WTC11 (cell line): ENCODE results near the gene INPP5A. TPM values are rescaled to one million over a fixed set of nuclear protein-coding genes. Genes with fewer than 3 reads are reported as not detected.

Source experiments
- ATAC-seq: fragments of 200-7000 bp; cut with Tn5 transposase; 2 replicates; pipeline ENCODE4 v1.10.0; 2021; ENCODE audit warnings: mild to moderate bottlenecking, moderate library complexity
- CTCF ChIA-PET: fragments of 300-600 bp; sonication (Branson Sonifier 250); formaldehyde crosslinking; loops from one replicate; lab custom pipeline; 2021; ENCODE audit warnings: antibody characterized with exemption; lab: Charles Lee
- POLR2A ChIA-PET: fragments of 350-600 bp; sonication (Branson Sonifier 250); formaldehyde crosslinking; loops from one replicate; lab custom pipeline; 2021; ENCODE audit warnings: antibody characterized with exemption; lab: Charles Lee
- DNase-seq: peaks from one replicate; pipeline ENCODE4 v3.0.0; 2021; ENCODE audit warnings: low spot score
- H3K27ac Mint-ChIP-seq: 2 replicates; pipeline ENCODE4 v1.8.0; 2021; ENCODE audit warnings: mixed read lengths
- H3K27me3 Mint-ChIP-seq: 2 replicates; pipeline ENCODE4 v1.8.0; 2021; ENCODE audit warnings: low read depth, mild to moderate bottlenecking, moderate library complexity, mixed read lengths
- H3K36me3 Mint-ChIP-seq: 2 replicates; pipeline ENCODE4 v1.8.0; 2021; ENCODE audit warnings: mixed read lengths
- H3K4me1 Mint-ChIP-seq: 2 replicates; pipeline ENCODE4 v1.8.0; 2022; ENCODE audit warnings: mixed read lengths
- H3K4me3 Mint-ChIP-seq: 2 replicates; pipeline ENCODE4 v1.8.0; 2021; ENCODE audit warnings: mild to moderate bottlenecking, moderate library complexity, mixed read lengths
- H3K9me3 Mint-ChIP-seq: 2 replicates; pipeline ENCODE4 v1.8.0; 2021; ENCODE audit warnings: mixed read lengths
- ELF4 ChIP-seq: sonication (generic); formaldehyde crosslinking; IDR thresholded peaks from 2 replicates; pipeline ENCODE4 v1.8.1; 2022; ENCODE audit warnings: low read depth, mild to moderate bottlenecking, moderate library complexity, missing genetic modification reagents
- EMX1 ChIP-seq: fragments of 250-450 bp; sonication (Bioruptor Pico); IDR thresholded peaks from 2 replicates; pipeline ENCODE4 v1.8.0; 2021; ENCODE audit warnings: mild to moderate bottlenecking
- ETV6 ChIP-seq: sonication (generic); formaldehyde crosslinking; IDR thresholded peaks from 2 replicates; pipeline ENCODE4 v1.8.1; 2022; ENCODE audit warnings: mild to moderate bottlenecking, missing genetic modification reagents
- GABPB1 ChIP-seq: sonication (generic); formaldehyde crosslinking; IDR thresholded peaks from 2 replicates; pipeline ENCODE4 v1.8.1; 2023; ENCODE audit warnings: mild to moderate bottlenecking, missing genetic modification reagents
- HMGA2 ChIP-seq: fragments of 250-450 bp; sonication (Bioruptor Pico); IDR thresholded peaks from 2 replicates; pipeline ENCODE4 v1.4.0; 2021; ENCODE audit warnings: mild to moderate bottlenecking, moderate library complexity
- HMGXB4 ChIP-seq: sonication (generic); formaldehyde crosslinking; IDR thresholded peaks from 2 replicates; pipeline ENCODE4 v1.8.1; 2023; ENCODE audit warnings: mild to moderate bottlenecking, moderate library complexity, missing genetic modification reagents
- MAX ChIP-seq: sonication (generic); formaldehyde crosslinking; IDR thresholded peaks from 2 replicates; pipeline ENCODE4 v1.8.0; 2022; ENCODE audit warnings: mild to moderate bottlenecking, missing genetic modification reagents
- SMAD3 ChIP-seq: sonication (generic); formaldehyde crosslinking; IDR thresholded peaks from 2 replicates; pipeline ENCODE4 v1.8.0; 2022; ENCODE audit warnings: missing genetic modification reagents, mild to moderate bottlenecking, borderline replicate concordance
- STAT6 ChIP-seq: sonication (generic); formaldehyde crosslinking; conservative IDR thresholded peaks from 2 replicates; pipeline ENCODE4 v1.8.1; 2023; ENCODE audit warnings: mild to moderate bottlenecking, low read depth, missing genetic modification reagents, moderate library complexity
- TEAD1 ChIP-seq: sonication (generic); formaldehyde crosslinking; IDR thresholded peaks from 2 replicates; pipeline ENCODE4 v1.8.0; 2022; ENCODE audit warnings: mild to moderate bottlenecking, missing genetic modification reagents
- TEAD4 ChIP-seq: sonication (generic); formaldehyde crosslinking; IDR thresholded peaks from 2 replicates; pipeline ENCODE4 v1.8.0; 2022; ENCODE audit warnings: mild to moderate bottlenecking, missing genetic modification reagents
- TP53 ChIP-seq: sonication (generic); formaldehyde crosslinking; IDR thresholded peaks from 2 replicates; pipeline ENCODE4 v1.8.1; 2023; ENCODE audit warnings: mild to moderate bottlenecking, missing genetic modification reagents
- USF1 ChIP-seq: sonication (generic); formaldehyde crosslinking; IDR thresholded peaks from 2 replicates; pipeline ENCODE4 v1.8.0; 2022; ENCODE audit warnings: mild to moderate bottlenecking, missing genetic modification reagents
- USF2 ChIP-seq: sonication (generic); formaldehyde crosslinking; IDR thresholded peaks from 2 replicates; pipeline ENCODE4 v1.8.1; 2023; ENCODE audit warnings: mild to moderate bottlenecking, missing genetic modification reagents, moderate library complexity
- ZNF219 ChIP-seq: sonication (generic); formaldehyde crosslinking; IDR thresholded peaks from 2 replicates; pipeline ENCODE4 v1.8.0; 2023; ENCODE audit warnings: missing genetic modification reagents, mild to moderate bottlenecking, borderline replicate concordance
- total RNA-seq: library from RNA; stranded (reverse); gene quantifications from 3 replicates; pipeline ENCODE4 v1.2.3, GENCODE V29; 2021
- TF ChIP-seq, protein P1 (sequence below): sonication (generic); formaldehyde crosslinking; IDR thresholded peaks from 2 replicates; pipeline ENCODE4 v1.8.1; 2022; ENCODE audit warnings: mild to moderate bottlenecking, missing genetic modification reagents, moderate library complexity, borderline replicate concordance

The INPP5A gene
- total RNA-seq, 1 experiment from 2014 or later, result 22.1 TPM

GRCh38 chr10:132516771-132517725 is 20.5 kb upstream of the INPP5A start:
- H3K27ac Mint-ChIP-seq, result peak overlapping the region; percentile 23; the same call in 1 of the 2 replicates
- ATAC-seq (peak; percentile 46), DNase-seq (peak; percentile 75)
- no peaks in the 10 kb centered on the region for H3K36me3 Mint-ChIP-seq
- H3K9me3 Mint-ChIP-seq, result peaks cover 6% of the 10 kb centered on the region
- ChIA-PET CTCF (interaction anchor here (0.8 to 2.1 kb wide), 4 partner anchors 49 to 120 kb away, joined by 3 to 9 read pairs (median 4); partner anchors contain the start of gene PWWP2B), POLR2A (interaction anchor here (1.9 kb wide), 1 partner anchor 49 kb away, joined by 5 read pairs; no protein-coding TSS in a partner anchor)
- H3K4me1 Mint-ChIP-seq, result peaks cover 32% of the 10 kb centered on the region
- peaks cover 16% of the 10 kb centered on the region for H3K27me3 Mint-ChIP-seq
- H3K4me3 Mint-ChIP-seq, result peak overlapping the region; percentile 81
- TF ChIP-seq USF2 (CRISPR knock-in tag) (peak; percentile 59), ETV6 (CRISPR knock-in tag) (0 out of 2 replicates have a peak, but pooled peaks have one; percentile 19), ZNF219 (CRISPR knock-in tag) (no peak), GABPB1 (CRISPR knock-in tag) (peak; percentile 62), TEAD4 (CRISPR knock-in tag) (0 out of 2 replicates have a peak, but pooled peaks have one; percentile 18), TEAD1 (CRISPR knock-in tag) (0 out of 2 replicates have a peak, but pooled peaks have one; percentile 22), EMX1 (CRISPR knock-in tag) (no peak), USF1 (CRISPR knock-in tag) (peak; percentile 70), SMAD3 (CRISPR knock-in tag) (no peak), MAX (CRISPR knock-in tag) (peak; percentile 43; the same call in 1 of the 2 replicates), HMGXB4 (CRISPR knock-in tag) (0 out of 2 replicates have a peak, but pooled peaks have one; percentile 9)

GRCh38 chr10:132517951-132518521 is 19.6 kb upstream of the INPP5A start:
- peak; percentile 41 for ATAC-seq
- TF ChIP-seq TP53, result 0 out of 2 replicates have a peak, but pooled peaks have one; percentile 1
- TF ChIP-seq HMGA2, result no peak
- TF ChIP-seq, protein P1, sequence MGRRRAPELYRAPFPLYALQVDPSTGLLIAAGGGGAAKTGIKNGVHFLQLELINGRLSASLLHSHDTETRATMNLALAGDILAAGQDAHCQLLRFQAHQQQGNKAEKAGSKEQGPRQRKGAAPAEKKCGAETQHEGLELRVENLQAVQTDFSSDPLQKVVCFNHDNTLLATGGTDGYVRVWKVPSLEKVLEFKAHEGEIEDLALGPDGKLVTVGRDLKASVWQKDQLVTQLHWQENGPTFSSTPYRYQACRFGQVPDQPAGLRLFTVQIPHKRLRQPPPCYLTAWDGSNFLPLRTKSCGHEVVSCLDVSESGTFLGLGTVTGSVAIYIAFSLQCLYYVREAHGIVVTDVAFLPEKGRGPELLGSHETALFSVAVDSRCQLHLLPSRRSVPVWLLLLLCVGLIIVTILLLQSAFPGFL (CRISPR knock-in tag), result no peak
- TF ChIP-seq ELF4 (CRISPR knock-in tag), result no peak
- TF ChIP-seq STAT6 (CRISPR knock-in tag), result 0 out of 2 replicates have a peak, but pooled peaks have one; percentile 25
- TF ChIP-seq, all 79 proteins: peak for 2
- ChIA-PET CTCF (interaction anchor here (0.6 to 2.9 kb wide), 10 partner anchors 10 to 157 kb away, joined by 3 to 12 read pairs (median 6); partner anchors contain the start of gene PWWP2B), POLR2A (interaction anchor here (0.6 to 1.9 kb wide), 3 partner anchors 18 to 50 kb away, joined by 3 to 5 read pairs (median 4); no protein-coding TSS in a partner anchor)
- no peaks in the 10 kb centered on the region for H3K36me3 Mint-ChIP-seq
- H3K27me3 Mint-ChIP-seq, result peaks cover 16% of the 10 kb centered on the region
- peak overlapping the region; percentile 81 for H3K4me3 Mint-ChIP-seq
- peaks cover 32% of the 10 kb centered on the region for H3K4me1 Mint-ChIP-seq
- peak; percentile 43 for DNase-seq
- peaks cover under 1% of the 10 kb centered on the region for H3K9me3 Mint-ChIP-seq
- no peak overlapping the region; the same call in 1 of the 2 replicates for H3K27ac Mint-ChIP-seq
